ENCODE measurements around the gene SRGAP1.

GRCh38 chr12:64004641-64005040 is 160.1 kb downstream of the SRGAP1 start:
- no peak for TF ChIP-seq EZH2 (IDR thresholded peaks at IDR 0.05; ENCODE audit: low read length)
- TF ChIP-seq CTCF (optimal IDR thresholded peaks at IDR 0.05 in 1 of 3, IDR thresholded peaks at IDR 0.05 in 1 of 3, conservative IDR thresholded peaks at IDR 0.05 in 1 of 3; ENCODE audit: extremely low read depth in 1 of 3, insufficient read depth in 2 of 3, low read length in 3 of 3) = no peak
